ENCODE results near the gene SLC26A11. TPM values are rescaled to one million over a fixed set of nuclear protein-coding genes. Genes with fewer than 3 reads are reported as not detected.
A peak's percentile ranks its signal among the peaks of the same experiment; 100 is the strongest.

Gene SLC26A11
- total and polyA plus RNA-seq, 5 donors, result 4.4 to 7.8 (median 6.8) TPM

- intact Hi-C loops (cut with DNase I), result no loop called here
- Histone ChIP-seq H3K9me3 (ENCODE audit: control insufficient read depth, low read length) (no peaks in the 10 kb centered on the region), H3K27me3 (ENCODE audit: control insufficient read depth, insufficient read depth) (no peaks in the 10 kb centered on the region), H3K4me3 (ENCODE audit: low read length) (peak overlapping the region; percentile 58), H3K27ac (ENCODE audit: low read length) (no peak overlapping the region), H3K4me1 (ENCODE audit: control insufficient read depth, insufficient read depth, low read length) (no peaks in the 10 kb centered on the region)
- peak; percentile 75 to 89 (median 88) for DNase-seq
- WGBS, result 41% methylated on average over 15 of the region's 15 CpGs
- ATAC-seq, result peak; percentile 52 to 54
Measured at GRCh38 chr17:80219013-80219762, 1.0 kb upstream of the SLC26A11 start.

- ATAC-seq (no peak), DNase-seq (peak in 1 of 3 donors; percentile 70)
- intact Hi-C loops (cut with DNase I), result no loop called here
- WGBS, result 3% methylated on average over 5 of the region's 5 CpGs
- Histone ChIP-seq H3K9me3 (ENCODE audit: control insufficient read depth, low read length) (no peaks in the 10 kb centered on the region), H3K4me1 (ENCODE audit: control insufficient read depth, insufficient read depth, low read length) (no peaks in the 10 kb centered on the region), H3K4me3 (ENCODE audit: low read length) (peak overlapping the region; percentile 58), H3K27me3 (ENCODE audit: control insufficient read depth, insufficient read depth) (no peaks in the 10 kb centered on the region), H3K27ac (ENCODE audit: low read length) (peak overlapping the region; percentile 10)
Measured at GRCh38 chr17:80219763-80220053, 519 bp upstream of the SLC26A11 start.

- H3K9me3 ChIP-seq (ENCODE audit: control insufficient read depth, low read length), result no peaks in the 10 kb centered on the region
- intact Hi-C loops (cut with DNase I), result no loop called here
- H3K4me1 ChIP-seq (ENCODE audit: control insufficient read depth, insufficient read depth, low read length), result no peaks in the 10 kb centered on the region
- ATAC-seq, result peak; percentile 25 to 33
- H3K27ac ChIP-seq (ENCODE audit: low read length), result no peak overlapping the region
- DNase-seq, result peak in 2 of 3 donors; percentile 65 to 71
- WGBS, result 1% methylated on average over 41 of the region's 41 CpGs
- peak overlapping the region; percentile 58 for H3K4me3 ChIP-seq (ENCODE audit: low read length)
- H3K27me3 ChIP-seq (ENCODE audit: control insufficient read depth, insufficient read depth), result no peaks in the 10 kb centered on the region
Measured at GRCh38 chr17:80220736-80221215, 549 bp downstream of the SLC26A11 start.

- Histone ChIP-seq H3K4me3 (ENCODE audit: low read length) (no peak overlapping the region), H3K4me1 (ENCODE audit: control insufficient read depth, insufficient read depth, low read length) (no peaks in the 10 kb centered on the region), H3K9me3 (ENCODE audit: control insufficient read depth, low read length) (no peaks in the 10 kb centered on the region), H3K27me3 (ENCODE audit: control insufficient read depth, insufficient read depth) (no peaks in the 10 kb centered on the region), H3K27ac (ENCODE audit: low read length) (no peak overlapping the region)
- no peak for ATAC-seq
- peak in 2 of 3 donors; percentile 57 to 63 for DNase-seq
- WGBS, result 73% methylated on average over 29 of the region's 29 CpGs
- intact Hi-C loops (cut with DNase I), result no loop called here
Measured at GRCh38 chr17:80221351-80222105, 1.3 kb downstream of the SLC26A11 start.

- H3K27ac ChIP-seq (ENCODE audit: low read length), result no peak overlapping the region
- no peaks in the 10 kb centered on the region for H3K4me1 ChIP-seq (ENCODE audit: control insufficient read depth, insufficient read depth, low read length)
- H3K9me3 ChIP-seq (ENCODE audit: control insufficient read depth, low read length), result no peaks in the 10 kb centered on the region
- DNase-seq, result peak in 2 of 3 donors; percentile 34 to 47
- ATAC-seq, result no peak
- H3K27me3 ChIP-seq (ENCODE audit: control insufficient read depth, insufficient read depth), result no peaks in the 10 kb centered on the region
- WGBS, result 91% methylated on average over 18 of the region's 18 CpGs
- intact Hi-C loops (cut with DNase I), result no loop called here
- no peak overlapping the region for H3K4me3 ChIP-seq (ENCODE audit: low read length)
Measured at GRCh38 chr17:80222376-80223141, 2.3 kb downstream of the SLC26A11 start.

GRCh38 chr17:80223142-80223815, 3.1 kb downstream of the SLC26A11 start:
- DNase-seq (peak in 2 of 3 donors; percentile 13 to 50), ATAC-seq (no peak)
- intact Hi-C loops (cut with DNase I), result no loop called here
- no peaks in the 10 kb centered on the region for H3K27me3 ChIP-seq (ENCODE audit: control insufficient read depth, insufficient read depth)
- no peaks in the 10 kb centered on the region for H3K9me3 ChIP-seq (ENCODE audit: control insufficient read depth, low read length)
- no peak overlapping the region for H3K27ac ChIP-seq (ENCODE audit: low read length)
- no peak overlapping the region for H3K4me3 ChIP-seq (ENCODE audit: low read length)
- no peaks in the 10 kb centered on the region for H3K4me1 ChIP-seq (ENCODE audit: control insufficient read depth, insufficient read depth, low read length)
- 90% methylated on average over 18 of the region's 18 CpGs for WGBS

GRCh38 chr17:80223838-80224497, 3.7 kb downstream of the SLC26A11 start:
- no peak overlapping the region for H3K4me3 ChIP-seq (ENCODE audit: low read length)
- H3K27me3 ChIP-seq (ENCODE audit: control insufficient read depth, insufficient read depth), result no peaks in the 10 kb centered on the region
- peak in 2 of 3 donors; percentile 16 to 20 for DNase-seq
- 93% methylated on average over 11 of the region's 11 CpGs for WGBS
- H3K27ac ChIP-seq (ENCODE audit: low read length), result no peak overlapping the region
- ATAC-seq, result no peak
- H3K4me1 ChIP-seq (ENCODE audit: control insufficient read depth, insufficient read depth, low read length), result no peaks in the 10 kb centered on the region
- intact Hi-C loops (cut with DNase I), result no loop called here
- H3K9me3 ChIP-seq (ENCODE audit: control insufficient read depth, low read length), result no peaks in the 10 kb centered on the region

GRCh38 chr17:80224683-80225082, 4.5 kb downstream of the SLC26A11 start:
- H3K4me3 ChIP-seq (ENCODE audit: low read length), result no peak overlapping the region
- peak in 2 of 3 donors; percentile 24 to 39 for DNase-seq
- WGBS, result 89% methylated on average over 6 of the region's 6 CpGs
- H3K4me1 ChIP-seq (ENCODE audit: control insufficient read depth, insufficient read depth, low read length), result no peaks in the 10 kb centered on the region
- no peaks in the 10 kb centered on the region for H3K27me3 ChIP-seq (ENCODE audit: control insufficient read depth, insufficient read depth)
- ATAC-seq, result no peak
- intact Hi-C loops (cut with DNase I), result no loop called here
- H3K9me3 ChIP-seq (ENCODE audit: control insufficient read depth, low read length), result no peaks in the 10 kb centered on the region
- H3K27ac ChIP-seq (ENCODE audit: low read length), result no peak overlapping the region

- no peaks in the 10 kb centered on the region for H3K9me3 ChIP-seq (ENCODE audit: control insufficient read depth, low read length)
- intact Hi-C loops (cut with DNase I), result no loop called here
- peak in 2 of 3 donors; percentile 11 to 15 for DNase-seq
- H3K27me3 ChIP-seq (ENCODE audit: control insufficient read depth, insufficient read depth), result no peaks in the 10 kb centered on the region
- H3K4me1 ChIP-seq (ENCODE audit: control insufficient read depth, insufficient read depth, low read length), result no peaks in the 10 kb centered on the region
- ATAC-seq, result no peak
- no peak overlapping the region for H3K27ac ChIP-seq (ENCODE audit: low read length)
- H3K4me3 ChIP-seq (ENCODE audit: low read length), result no peak overlapping the region
- WGBS, result 88% methylated on average over 6 of the region's 6 CpGs
Measured at GRCh38 chr17:80225230-80225629, 5.0 kb downstream of the SLC26A11 start.

- DNase-seq, result no peak
- no peaks in the 10 kb centered on the region for H3K27me3 ChIP-seq (ENCODE audit: control insufficient read depth, insufficient read depth)
- intact Hi-C loops (cut with DNase I), result no loop called here
- H3K9me3 ChIP-seq (ENCODE audit: control insufficient read depth, low read length), result no peaks in the 10 kb centered on the region
- H3K4me3 ChIP-seq (ENCODE audit: low read length), result no peak overlapping the region
- H3K4me1 ChIP-seq (ENCODE audit: control insufficient read depth, insufficient read depth, low read length), result no peaks in the 10 kb centered on the region
- H3K27ac ChIP-seq (ENCODE audit: low read length), result no peak overlapping the region
- 95% methylated on average over 4 of the region's 4 CpGs for WGBS
- no peak for ATAC-seq
Measured at GRCh38 chr17:80227156-80227555, 6.9 kb downstream of the SLC26A11 start.
